GM12801 (cell line): ENCODE data around the gene CNTLN.

Source experiments
- CTCF ChIP-seq: IDR thresholded peaks from one replicate; pipeline ENCODE4 v1.5.1; 2011; ENCODE audit warnings: control low read depth; ENCODE audit not compliant: insufficient read length; ENCODE audit errors: extremely low read depth

The CNTLN gene

GRCh38 chr9:17280350-17281012, 145.6 kb downstream of the CNTLN start:
- no peak for TF ChIP-seq CTCF

GRCh38 chr9:17291766-17292165, 156.9 kb downstream of the CNTLN start:
- no peak for TF ChIP-seq CTCF

GRCh38 chr9:17293685-17294084, 158.8 kb downstream of the CNTLN start:
- no peak for TF ChIP-seq CTCF

- TF ChIP-seq CTCF = no peak
Observed at GRCh38 chr9:17294822-17295624, 160.2 kb downstream of the CNTLN start.

- no peak for TF ChIP-seq CTCF
Observed at GRCh38 chr9:17315341-17315740, 180.5 kb downstream of the CNTLN start.

- TF ChIP-seq CTCF = no peak
Observed at GRCh38 chr9:17318821-17319320, 184.0 kb downstream of the CNTLN start.

GRCh38 chr9:17319864-17320263, 185.0 kb downstream of the CNTLN start:
- no peak for TF ChIP-seq CTCF
